Activated CD4-positive, alpha-beta T cell treated with anti-CD3 and anti-CD28 coated beads, Interleukin-2, amount 10 ng/mL, durations not matched to agents 24 days and 14 days (primary cell): ENCODE results near the gene SUN1. TPM values are rescaled to one million over a fixed set of nuclear protein-coding genes. Genes with fewer than 3 reads are reported as not detected.
A peak's percentile ranks its signal among the peaks of the same experiment; 100 is the strongest.
"Not testable (repeated sequence)": the region's sequence is repeated elsewhere in the genome, so short reads cannot be mapped to it uniquely, and the experiment has no call there.

Source experiments
- DNase-seq: peaks from one replicate; pipeline ENCODE4 v3.0.0; 2022
- H3K27ac Mint-ChIP-seq: one replicate; pipeline ENCODE4 v1.8.0; 2022; ENCODE audit warnings: mild to moderate bottlenecking, mixed read lengths
- H3K27me3 Mint-ChIP-seq: one replicate; pipeline ENCODE4 v1.8.0; 2022; ENCODE audit warnings: mixed read lengths
- H3K36me3 Mint-ChIP-seq: one replicate; pipeline ENCODE4 v1.8.0; 2022; ENCODE audit warnings: low read depth, mild to moderate bottlenecking, mixed read lengths
- H3K4me1 Mint-ChIP-seq: one replicate; pipeline ENCODE4 v1.8.0; 2021; ENCODE audit warnings: mixed read lengths
- H3K4me3 Mint-ChIP-seq: one replicate; pipeline ENCODE4 v1.8.0; 2022; ENCODE audit warnings: mild to moderate bottlenecking, moderate library complexity, mixed read lengths
- H3K9me3 Mint-ChIP-seq: one replicate; pipeline ENCODE4 v1.8.0; 2021; ENCODE audit warnings: mixed read lengths
- intact Hi-C: fragments of 100-400 bp; cut with micrococcal nuclease; formaldehyde crosslinking; loops from one replicate; pipeline ENCODE4 v1.15.1; 2023
- total RNA-seq: library from RNA; stranded (reverse); gene quantifications from 2 replicates; pipeline ENCODE4 v1.2.3, GENCODE V29; 2022

Gene SUN1
- total RNA-seq, 1 donor from 2014 or later, result 90.3 TPM

- Mint-ChIP-seq H3K27me3 (no peaks in the 10 kb centered on the region), H3K36me3 (peaks cover 17% of the 10 kb centered on the region), H3K27ac (peak overlapping the region; percentile 96), H3K4me1 (peaks cover 29% of the 10 kb centered on the region), H3K9me3 (no peaks in the 10 kb centered on the region), H3K4me3 (peak overlapping the region; percentile 87)
- intact Hi-C loops, result loop anchor here (2.0 to 5.0 kb wide), 6 partner anchors 13 to 319 kb away; partner anchors contain the start of genes COX19, GPR146 and SUN1
- DNase-seq, result peak; percentile 71
These were observed 89.5 kb downstream of the SUN1 start for GRCh38 chr7:921581-922333.

- H3K27me3 Mint-ChIP-seq, result no peaks in the 10 kb centered on the region
- intact Hi-C loops, result loop anchor here (1.0 to 5.0 kb wide), 8 partner anchors 14 to 320 kb away; partner anchors contain the start of genes COX19, GET4, GPR146 and SUN1
These were observed 90.2 kb downstream of the SUN1 start for GRCh38 chr7:922334-923107.

GRCh38 chr7:923108-924041 lies 91.1 kb downstream of the SUN1 start:
- peaks cover 20% of the 10 kb centered on the region for H3K36me3 Mint-ChIP-seq
- H3K27me3 Mint-ChIP-seq, result no peaks in the 10 kb centered on the region
- DNase-seq, result peak; percentile 97
- H3K9me3 Mint-ChIP-seq, result no peaks in the 10 kb centered on the region
- H3K4me1 Mint-ChIP-seq, result peaks cover 34% of the 10 kb centered on the region
- peak overlapping the region; percentile 87 for H3K4me3 Mint-ChIP-seq
- H3K27ac Mint-ChIP-seq, result peak overlapping the region; percentile 96
- intact Hi-C loops, result loop anchor here (1.0 to 5.0 kb wide), 8 partner anchors 15 to 321 kb away; partner anchors contain the start of genes COX19, GET4, GPR146 and SUN1

More at GRCh38 chr7:922334-923107, 90.2 kb downstream of the SUN1 start:
- peak overlapping the region; percentile 96 for H3K27ac Mint-ChIP-seq
- no peaks in the 10 kb centered on the region for H3K9me3 Mint-ChIP-seq
- peak overlapping the region; percentile 87 for H3K4me3 Mint-ChIP-seq
- H3K4me1 Mint-ChIP-seq, result peaks cover 32% of the 10 kb centered on the region
- DNase-seq, result peak; percentile 74
- H3K36me3 Mint-ChIP-seq, result peaks cover 20% of the 10 kb centered on the region

DNA sequence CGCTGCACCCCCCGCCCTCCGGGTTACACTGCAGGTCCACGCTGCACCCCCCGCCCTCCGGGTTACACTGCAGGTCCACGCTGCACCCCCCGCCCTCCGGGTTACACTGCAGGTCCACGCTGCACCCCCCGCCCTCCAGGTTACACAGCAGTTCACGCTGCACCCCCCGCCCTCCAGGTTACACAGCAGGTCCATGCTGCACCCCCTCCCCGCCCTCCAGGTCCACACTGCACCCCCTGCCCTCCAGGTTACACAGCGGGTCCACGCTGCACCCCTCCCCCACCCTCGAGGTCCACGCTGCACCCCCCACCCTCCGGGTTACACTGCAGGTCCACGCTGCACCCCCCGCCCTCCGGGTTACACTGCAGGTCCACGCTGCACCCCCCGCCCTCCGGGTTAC lies 91.8 kb downstream of the SUN1 start:
- intact Hi-C loops, result loop anchor here (5.0 kb wide), 4 partner anchors 33 to 322 kb away; partner anchors contain the start of genes GPR146 and SUN1
- not testable (repeated sequence) for H3K9me3 Mint-ChIP-seq, H3K4me3 Mint-ChIP-seq, H3K27me3 Mint-ChIP-seq, DNase-seq, H3K27ac Mint-ChIP-seq
- peaks cover 26% of the 10 kb centered on the region for H3K36me3 Mint-ChIP-seq
- peaks cover 38% of the 10 kb centered on the region for H3K4me1 Mint-ChIP-seq

Other genes starting within 250 kb of the SUN1 start
- 49.4 and 50.6 TPM in 2 replicates for gene DNAAF5, start 105.8 kb upstream of the SUN1 start, total RNA-seq
- 39.4 and 47.0 TPM in 2 replicates for gene PRKAR1B, start 105.2 kb upstream of the SUN1 start, total RNA-seq
- 35.8 and 41.0 TPM in 2 replicates for gene GET4, start 44.1 kb downstream of the SUN1 start, total RNA-seq
- gene ADAP1, start 122.2 kb downstream of the SUN1 start, total RNA-seq, result 65.9 and 70.2 TPM in 2 replicates
- gene COX19, start 143.1 kb downstream of the SUN1 start, total RNA-seq, result 15.3 and 22.4 TPM in 2 replicates
- not detected in 2 replicates for gene CYP2W1, start 150.7 kb downstream of the SUN1 start, total RNA-seq
- 2.5 and 4.1 TPM in 2 replicates for gene GPR146, start 212.1 kb downstream of the SUN1 start, total RNA-seq